SH-SY5Y (cell line): ENCODE data around the gene CHRNA3.

ENCODE experiments used
- GATA2 ChIP-seq: IDR thresholded peaks from 2 replicates; pipeline ENCODE4 v1.6.1; 2011; ENCODE audit warnings: mild to moderate bottlenecking, low read depth, low read length
- GATA3 ChIP-seq: IDR thresholded peaks from 2 replicates; pipeline ENCODE4 v1.6.1; 2011; ENCODE audit warnings: low read depth, mild to moderate bottlenecking, low read length, moderate library complexity

- TF ChIP-seq GATA2 (no peak), GATA3 (no peak)
These were observed 5.7 kb upstream of the CHRNA3 start for GRCh38 chr15:78626381-78626995.
